ENCODE measurements around the gene KLHL29. TPM values are rescaled to one million over a fixed set of nuclear protein-coding genes. Genes with fewer than 3 reads are reported as not detected.

Gene KLHL29
- total RNA-seq, 1 experiment from 2014 or later: 16.7 TPM

DNA sequence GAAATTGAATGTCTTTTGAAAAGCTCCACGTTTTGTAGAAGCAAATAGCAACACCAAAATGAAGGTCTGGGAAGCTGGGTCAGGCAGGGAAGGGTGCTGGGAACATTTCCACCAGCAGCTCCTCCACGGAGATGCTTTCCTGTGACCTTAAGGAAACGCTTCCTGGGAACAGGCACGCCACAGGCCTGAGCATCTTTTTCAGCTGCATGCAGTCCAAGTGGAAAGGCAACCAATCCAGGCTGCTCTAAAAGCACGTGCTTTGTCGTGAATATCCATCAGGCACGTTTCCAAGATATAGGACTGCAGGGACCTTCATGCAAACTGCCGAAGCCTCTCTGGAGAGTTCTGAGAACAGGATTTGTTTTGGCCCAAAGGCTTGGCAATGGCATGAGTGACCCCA, 109.3 kb downstream of the KLHL29 start (continued):
- TF ChIP-seq, protein P1, sequence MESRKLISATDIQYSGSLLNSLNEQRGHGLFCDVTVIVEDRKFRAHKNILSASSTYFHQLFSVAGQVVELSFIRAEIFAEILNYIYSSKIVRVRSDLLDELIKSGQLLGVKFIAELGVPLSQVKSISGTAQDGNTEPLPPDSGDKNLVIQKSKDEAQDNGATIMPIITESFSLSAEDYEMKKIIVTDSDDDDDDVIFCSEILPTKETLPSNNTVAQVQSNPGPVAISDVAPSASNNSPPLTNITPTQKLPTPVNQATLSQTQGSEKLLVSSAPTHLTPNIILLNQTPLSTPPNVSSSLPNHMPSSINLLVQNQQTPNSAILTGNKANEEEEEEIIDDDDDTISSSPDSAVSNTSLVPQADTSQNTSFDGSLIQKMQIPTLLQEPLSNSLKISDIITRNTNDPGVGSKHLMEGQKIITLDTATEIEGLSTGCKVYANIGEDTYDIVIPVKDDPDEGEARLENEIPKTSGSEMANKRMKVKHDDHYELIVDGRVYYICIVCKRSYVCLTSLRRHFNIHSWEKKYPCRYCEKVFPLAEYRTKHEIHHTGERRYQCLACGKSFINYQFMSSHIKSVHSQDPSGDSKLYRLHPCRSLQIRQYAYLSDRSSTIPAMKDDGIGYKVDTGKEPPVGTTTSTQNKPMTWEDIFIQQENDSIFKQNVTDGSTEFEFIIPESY (IDR thresholded peaks at IDR 0.05; ENCODE audit: extremely low read depth, insufficient replicate concordance, low read length): no peak
- TF ChIP-seq EGR1 (IDR thresholded peaks at IDR 0.05; ENCODE audit: low read depth) (no peak), EZH2 (IDR thresholded peaks at IDR 0.05) (no peak), JUND (IDR thresholded peaks at IDR 0.05) (no peak), POLR2AphosphoS5 (IDR thresholded peaks at IDR 0.05; ENCODE audit: low read depth, low read length) (no peak)
- TF ChIP-seq, protein P2, sequence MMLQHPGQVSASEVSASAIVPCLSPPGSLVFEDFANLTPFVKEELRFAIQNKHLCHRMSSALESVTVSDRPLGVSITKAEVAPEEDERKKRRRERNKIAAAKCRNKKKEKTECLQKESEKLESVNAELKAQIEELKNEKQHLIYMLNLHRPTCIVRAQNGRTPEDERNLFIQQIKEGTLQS (IDR thresholded peaks at IDR 0.05): no peak

DNA sequence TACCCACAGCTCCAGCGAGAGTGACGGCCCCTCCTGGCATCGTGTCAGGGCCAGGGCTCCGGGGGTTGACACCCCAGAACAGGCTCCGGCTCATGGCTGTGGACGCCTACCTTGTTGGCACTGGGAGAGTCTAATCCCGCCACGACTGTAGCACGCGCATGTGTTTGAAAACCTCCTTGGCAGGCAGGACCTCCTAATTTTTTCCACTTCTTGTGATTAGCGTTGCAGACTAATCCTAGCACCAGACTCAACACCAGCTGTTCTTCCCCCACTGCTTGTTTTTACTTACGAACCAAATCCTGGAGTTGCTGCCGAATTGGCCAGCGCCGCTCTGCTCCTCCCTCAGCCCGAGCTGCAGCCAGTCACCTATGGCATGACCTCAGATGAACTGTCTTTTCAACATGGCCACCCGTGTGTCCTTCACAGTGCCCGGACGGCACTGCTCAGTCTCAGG, 110.7 kb downstream of the KLHL29 start:
- TF ChIP-seq EGR1 (IDR thresholded peaks at IDR 0.05; ENCODE audit: low read depth): no peak
- TF ChIP-seq JUND (IDR thresholded peaks at IDR 0.05): no peak
- no peak for TF ChIP-seq ZFX (IDR thresholded peaks at IDR 0.05)
- no peak for TF ChIP-seq POLR2AphosphoS5 (IDR thresholded peaks at IDR 0.05; ENCODE audit: low read depth, low read length)
- RAD21 ChIA-PET (ENCODE audit: low non-redundant PET in 1 of 2, low total read pairs in 2 of 2, uncharacterized antibody in 2 of 2, unreplicated experiment in 2 of 2): no interaction called here
- intact Hi-C loops (cut with micrococcal nuclease): no loop called here
- H3K4me1 ChIP-seq (ENCODE audit: control insufficient read depth in 1 of 2, insufficient read depth in 2 of 2, low read length in 2 of 2): peaks cover 4 to 9% of the 10 kb centered on the region in 2 experiments; a peak in 1 of 4 replicates
- H2AFZ ChIP-seq (ENCODE audit: low read depth, low read length, poor library complexity, severe bottlenecking): no peak overlapping the region
- H3K27ac ChIP-seq (ENCODE audit: low read depth, low read length): no peak overlapping the region
- no TSS peak for BruUV-seq (replicated peaks)
- ATAC-seq: no peak
- POLR2A ChIA-PET: no interaction called here
- CTCF ChIA-PET: no interaction called here
- no peaks in the 10 kb centered on the region for H3K9me3 ChIP-seq (ENCODE audit: control insufficient read depth in 1 of 2, insufficient read depth in 1 of 2, low read depth in 1 of 2, low read length in 2 of 2)
- no peaks in the 10 kb centered on the region for H3K9me2 ChIP-seq (ENCODE audit: insufficient read depth)
- H4K20me1 ChIP-seq (ENCODE audit: insufficient read depth): no peaks in the 10 kb centered on the region
- no peaks in the 10 kb centered on the region for H3K27me3 ChIP-seq (ENCODE audit: insufficient read depth, low read length)
- H3K36me3 ChIP-seq (ENCODE audit: control insufficient read depth in 1 of 2, insufficient read depth in 2 of 2, low read length in 2 of 2): no peaks in the 10 kb centered on the region
- no peaks in the 10 kb centered on the region for H3K79me2 ChIP-seq (ENCODE audit: insufficient read depth, low read length)
- H3K4me2 ChIP-seq (ENCODE audit: low read length): no peak overlapping the region
- H3K9ac ChIP-seq (ENCODE audit: low read length): no peak overlapping the region
- DNase-seq (ENCODE audit: low read depth, low spot score): no peak
- H3K4me3 ChIP-seq (replicated peaks in 1 of 2; ENCODE audit: low read depth in 1 of 2, low read length in 2 of 2): no peak overlapping the region
